ENCODE data around the gene JADE1.

JADE1 gene

GRCh38 chr4:128810871-128811570, 1.5 kb downstream of the JADE1 start:
- DNase-seq (ENCODE audit: low read depth): peak; percentile 52

GRCh38 chr4:128811571-128812441, 2.3 kb downstream of the JADE1 start:
- DNase-seq (ENCODE audit: low read depth): peak; percentile 52

- no peak for DNase-seq (ENCODE audit: low read depth)
Observed at GRCh38 chr4:128812442-128813235, 3.1 kb downstream of the JADE1 start.

GRCh38 chr4:128813965-128814364, 4.5 kb downstream of the JADE1 start:
- DNase-seq (ENCODE audit: low read depth): no peak

GRCh38 chr4:128818442-128818841, 8.9 kb downstream of the JADE1 start:
- DNase-seq (ENCODE audit: low read depth): no peak

GRCh38 chr4:128819082-128819742, 9.7 kb downstream of the JADE1 start:
- no peak for DNase-seq (ENCODE audit: low read depth)

- no peak for DNase-seq (ENCODE audit: low read depth)
Observed at GRCh38 chr4:128820671-128821070, 11.2 kb downstream of the JADE1 start.

GRCh38 chr4:128821151-128821550, 11.7 kb downstream of the JADE1 start:
- DNase-seq (ENCODE audit: low read depth): no peak

- DNase-seq (ENCODE audit: low read depth): no peak
Observed at GRCh38 chr4:128823025-128823661, 13.6 kb downstream of the JADE1 start.

GRCh38 chr4:128825226-128825625, 15.7 kb downstream of the JADE1 start:
- DNase-seq (ENCODE audit: low read depth): no peak

- no peak for DNase-seq (ENCODE audit: low read depth)
Observed at GRCh38 chr4:128827296-128827695, 17.8 kb downstream of the JADE1 start.

- no peak for DNase-seq (ENCODE audit: low read depth)
Observed at GRCh38 chr4:128830906-128831503, 21.5 kb downstream of the JADE1 start.

- no peak for DNase-seq (ENCODE audit: low read depth)
Observed at GRCh38 chr4:128831531-128832242, 22.2 kb downstream of the JADE1 start.

GRCh38 chr4:128832243-128832625, 22.7 kb downstream of the JADE1 start:
- DNase-seq (ENCODE audit: low read depth): no peak

GRCh38 chr4:128835498-128836222, 26.2 kb downstream of the JADE1 start:
- DNase-seq (ENCODE audit: low read depth): no peak

- DNase-seq (ENCODE audit: low read depth): no peak
Observed at GRCh38 chr4:128837198-128837597, 27.7 kb downstream of the JADE1 start.

GRCh38 chr4:128837679-128838078, 28.2 kb downstream of the JADE1 start:
- DNase-seq (ENCODE audit: low read depth): no peak

- DNase-seq (ENCODE audit: low read depth): no peak
Observed at GRCh38 chr4:128840711-128841318, 31.3 kb downstream of the JADE1 start.

GRCh38 chr4:128841402-128841801, 31.9 kb downstream of the JADE1 start:
- no peak for DNase-seq (ENCODE audit: low read depth)

All from stimulated activated CD8-positive, alpha-beta memory T cell treated with anti-CD3 and anti-CD28 coated beads, Interleukin-15, amount 100 ng/mL, for 24 hours (primary cell).